GM18520 (cell line): ENCODE results near the gene MGAT1.
"Not testable (repeated sequence)": the region's sequence is repeated elsewhere in the genome, so short reads cannot be mapped to it uniquely, and the experiment has no call there.

Source experiments
- ATAC-seq: cut with Tn5 transposase; IDR thresholded peaks from one replicate; pipeline ENCODE4 v1.9.1; 2021; ENCODE audit not compliant: unreplicated experiment

The MGAT1 gene

GRCh38 chr5:180807046-180807445 is 4.4 kb upstream of the MGAT1 start:
- no peak for ATAC-seq

DNA sequence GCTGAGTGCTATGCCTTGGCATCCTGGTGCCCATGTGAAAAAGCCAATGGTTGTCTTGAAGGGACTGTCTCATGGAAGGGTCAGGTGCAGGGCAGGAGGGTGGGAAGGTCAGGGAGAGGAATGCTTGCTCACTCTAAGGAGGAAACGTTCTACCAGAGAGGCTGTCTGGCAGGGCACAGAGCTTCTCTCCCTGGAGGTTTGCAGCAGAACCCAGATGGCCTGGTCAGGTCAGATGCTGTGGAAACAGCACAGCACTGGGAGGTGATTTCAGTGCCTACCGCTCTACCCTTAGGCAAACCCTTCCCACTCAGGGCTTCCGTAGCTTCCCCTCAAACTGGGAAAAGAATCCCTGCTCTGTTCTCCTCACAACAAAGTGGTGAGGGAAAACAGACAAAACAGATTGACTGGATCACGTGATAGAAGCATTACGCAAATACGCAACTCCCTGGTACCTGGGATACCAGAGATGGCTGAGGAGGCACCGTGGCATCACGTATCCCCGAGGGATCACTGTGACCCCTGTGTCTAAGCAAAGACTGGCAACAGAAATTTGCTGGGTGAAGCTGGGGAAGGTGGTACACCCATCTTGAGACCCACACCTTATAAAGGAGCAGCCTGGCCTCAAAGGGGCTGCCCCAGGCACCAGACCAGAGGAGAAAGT is 3.9 kb upstream of the MGAT1 start:
- ATAC-seq: no peak

DNA sequence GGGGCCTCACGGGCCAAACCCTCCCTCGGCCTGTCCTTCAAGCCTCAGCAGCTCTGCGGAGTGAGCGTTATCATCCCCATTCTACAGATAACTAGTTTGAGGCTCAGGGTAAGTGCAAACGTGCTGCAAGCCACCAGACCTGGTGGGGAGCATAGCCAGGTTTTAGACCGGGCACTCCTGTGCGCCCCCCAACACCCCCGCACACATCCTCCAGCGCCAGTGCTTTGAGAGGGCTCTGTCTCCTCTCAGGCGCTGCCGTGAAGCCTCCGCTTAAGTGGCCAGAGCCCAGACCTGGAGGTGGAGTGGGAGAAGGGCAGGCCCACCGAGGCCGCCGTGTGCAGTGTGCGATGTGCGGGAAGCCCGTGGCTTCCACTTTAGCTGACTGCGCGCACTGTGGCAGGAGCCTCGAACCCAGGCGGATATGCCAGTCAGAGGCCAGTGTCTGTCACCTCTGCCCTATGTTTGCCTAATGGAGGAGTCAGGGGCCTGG is 1.6 kb upstream of the MGAT1 start:
- no peak for ATAC-seq

- ATAC-seq: peak; percentile 51
Measured at GRCh38 chr5:180803181-180804128, 849 bp upstream of the MGAT1 start.

- no peak for ATAC-seq
Measured at GRCh38 chr5:180801596-180802324, 846 bp downstream of the MGAT1 start.

GRCh38 chr5:180799902-180800801 is 2.5 kb downstream of the MGAT1 start:
- no peak for ATAC-seq

DNA sequence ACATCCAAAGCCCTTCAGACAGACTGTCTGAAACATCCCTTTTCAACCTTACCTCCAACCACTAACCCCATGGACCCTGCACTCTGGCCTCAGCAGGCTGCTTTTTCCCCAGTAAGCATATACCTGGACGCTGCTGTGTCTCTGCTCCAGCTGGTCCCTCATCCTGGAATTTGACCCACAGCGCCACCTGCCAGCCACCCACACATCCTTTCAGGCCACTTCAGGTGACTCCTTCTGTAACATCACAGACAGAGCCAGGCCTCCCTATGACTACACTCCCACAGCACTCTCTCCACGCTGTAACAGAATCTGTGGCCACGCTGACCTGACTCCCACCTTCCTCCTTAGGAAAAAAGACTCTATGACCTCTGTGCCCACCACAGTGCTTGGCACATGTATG is 3.4 kb downstream of the MGAT1 start:
- ATAC-seq: no peak

GRCh38 chr5:180798193-180798592 is 4.4 kb downstream of the MGAT1 start:
- ATAC-seq: no peak

GRCh38 chr5:180797256-180798192 is 5.1 kb downstream of the MGAT1 start:
- ATAC-seq: no peak

GRCh38 chr5:180795771-180796313 is 6.8 kb downstream of the MGAT1 start:
- ATAC-seq: no peak

DNA sequence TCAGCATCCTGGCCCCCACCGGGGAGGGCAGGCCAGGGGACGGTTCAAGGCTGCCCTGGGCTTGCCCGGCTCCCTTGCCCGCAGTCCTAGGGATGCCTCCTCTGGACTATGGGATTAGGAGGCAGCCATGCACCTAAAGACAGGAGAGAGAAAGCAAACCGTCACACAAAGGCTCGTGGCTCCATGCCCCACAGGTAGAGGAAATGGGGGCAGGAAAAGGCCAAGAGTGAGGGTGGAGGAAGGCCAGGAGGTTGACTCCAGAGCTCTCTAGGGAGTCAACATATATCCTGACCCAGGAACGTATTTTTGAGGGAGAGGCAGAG is 9.7 kb downstream of the MGAT1 start:
- ATAC-seq: no peak

DNA sequence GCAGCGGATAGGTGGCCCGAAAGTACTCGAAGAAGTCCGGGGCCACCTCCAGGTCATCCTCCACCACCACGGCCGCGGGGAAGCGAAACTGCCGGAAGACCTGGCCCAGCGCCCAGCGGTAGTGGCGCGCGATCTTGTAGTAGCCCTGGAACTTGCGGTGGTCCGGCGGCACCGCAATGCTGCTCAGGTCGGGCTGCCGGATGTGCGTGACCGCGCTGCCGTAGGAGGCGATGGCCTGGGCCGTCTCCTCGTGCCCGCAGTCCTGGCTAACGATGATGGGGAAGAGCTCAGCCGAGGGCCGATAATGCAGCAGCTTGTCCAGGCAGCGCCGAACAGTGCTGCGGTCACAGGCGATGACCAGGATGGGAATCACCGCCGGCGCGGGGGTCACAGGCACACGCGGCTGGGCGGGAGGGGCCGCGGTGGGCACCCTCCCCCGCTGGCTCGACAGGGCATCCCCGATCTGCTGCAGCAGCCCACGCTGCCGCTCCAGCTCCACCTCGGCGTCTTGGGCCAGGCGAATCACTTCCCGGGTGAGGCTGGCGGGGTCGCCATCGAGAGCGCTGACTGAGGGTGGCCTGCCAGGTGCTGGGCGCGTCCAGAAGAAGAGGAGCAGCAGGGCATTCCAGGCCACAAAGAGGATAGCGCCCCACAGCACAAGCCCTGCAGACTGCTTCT is 10.2 kb downstream of the MGAT1 start:
- no peak for ATAC-seq

DNA sequence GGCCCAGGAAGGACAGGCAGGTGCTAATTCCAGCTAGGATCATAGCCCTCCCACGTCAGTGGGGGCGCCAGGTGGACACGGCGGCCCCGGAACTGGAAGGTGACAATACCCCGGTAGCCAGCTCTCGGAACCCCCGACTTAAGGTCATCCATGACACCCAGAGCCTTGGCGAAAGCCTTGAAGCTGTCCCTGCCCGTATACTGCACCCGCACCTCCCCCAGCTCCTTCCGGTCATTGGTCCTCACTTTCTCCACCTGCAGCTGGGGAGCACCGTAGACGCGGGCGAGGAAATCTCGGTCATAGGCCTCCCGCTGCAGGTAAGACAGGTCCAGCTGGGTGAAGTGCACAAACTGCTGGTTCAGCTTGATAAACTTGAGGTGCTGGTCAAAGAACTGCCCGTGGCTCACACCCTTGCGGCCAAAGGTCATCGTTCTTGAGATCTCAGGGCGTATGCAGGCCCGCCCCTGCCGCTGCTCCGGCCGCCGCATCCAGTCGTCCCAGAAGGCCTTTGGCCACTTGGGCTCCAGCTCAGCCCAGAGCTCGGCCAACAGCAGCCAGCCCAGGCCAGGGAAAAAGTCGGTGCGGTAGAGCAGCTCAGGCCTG is 10.9 kb downstream of the MGAT1 start:
- ATAC-seq: no peak

DNA sequence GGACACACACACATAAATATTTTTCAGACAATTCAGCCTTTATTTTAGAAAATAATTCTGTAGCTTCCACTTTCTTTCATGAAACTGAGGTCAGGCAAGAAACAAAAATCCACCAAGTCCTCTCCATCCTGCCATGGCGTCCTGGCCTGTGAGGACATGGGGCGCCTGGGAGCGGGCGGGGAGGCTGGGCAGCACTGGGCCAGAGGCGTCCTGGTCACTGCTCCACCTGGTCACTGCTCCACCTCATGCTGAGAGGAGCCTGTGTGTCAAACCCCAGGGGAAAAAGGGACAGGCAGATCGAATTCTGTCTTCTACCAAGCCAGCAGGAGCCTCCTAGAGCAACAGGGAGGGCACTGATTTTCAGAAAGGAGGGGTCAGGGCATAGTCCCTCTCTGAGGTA is 12.1 kb downstream of the MGAT1 start:
- no peak for ATAC-seq

GRCh38 chr5:180790020-180790419 is 12.6 kb downstream of the MGAT1 start:
- no peak for ATAC-seq

GRCh38 chr5:180788651-180789410 is 13.8 kb downstream of the MGAT1 start:
- not testable (repeated sequence) for ATAC-seq

DNA sequence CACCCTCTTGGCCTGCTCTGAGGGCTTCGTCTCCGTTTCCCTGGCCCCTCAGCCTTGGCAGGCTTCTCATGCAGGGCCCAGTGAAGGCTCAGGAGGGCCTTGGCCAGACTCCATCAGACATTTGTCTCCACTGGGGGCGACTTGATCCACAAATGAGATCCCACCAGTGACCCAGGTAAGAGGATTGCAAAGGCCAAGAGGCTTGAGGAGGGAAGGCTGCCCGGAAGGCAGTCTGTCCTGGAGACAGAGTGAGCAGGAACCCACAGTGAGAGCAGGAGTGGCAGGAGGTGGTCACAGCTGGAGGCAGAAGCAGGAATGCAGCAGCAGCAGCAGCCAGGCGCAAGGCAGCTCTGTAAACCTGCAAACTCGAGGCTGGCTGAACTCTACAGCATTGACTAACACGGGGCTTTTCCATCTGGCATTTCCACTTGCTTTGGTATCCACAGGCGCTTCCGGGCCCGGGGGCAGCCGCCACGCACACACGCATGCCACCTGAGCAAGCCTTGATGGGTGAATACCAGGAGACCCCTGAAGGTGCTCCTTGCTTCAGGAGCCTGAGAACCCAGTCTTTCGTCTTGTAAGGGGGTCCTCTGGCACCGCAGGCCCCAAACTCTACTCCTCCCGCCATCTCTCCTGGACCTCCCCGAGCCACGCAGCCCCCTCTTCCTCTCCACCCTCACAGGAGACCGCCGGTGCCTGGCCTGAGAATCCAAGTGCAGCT is 14.7 kb downstream of the MGAT1 start:
- ATAC-seq: no peak
